Activated naive CD4-positive, alpha-beta T cell treated with anti-CD3 and anti-CD28 coated beads, Interleukin-2, amount 10 ng/mL, durations not matched to agents 7 days and 5 days (primary cell): Measurements from ENCODE around the gene CALD1.

Source experiments
- CTCF ChIA-PET: fragments of 350-600 bp; sonication (Branson Sonifier 250); formaldehyde crosslinking; loops from one replicate; lab custom pipeline; 2021; ENCODE audit warnings: antibody characterized with exemption; lab: Charles Lee
- DNase-seq: peaks from one replicate; pipeline ENCODE4 v3.0.0-alpha.2; 2020
- H3K27ac Mint-ChIP-seq: one replicate; pipeline ENCODE4 v1.8.0; 2021; ENCODE audit warnings: mild to moderate bottlenecking, moderate library complexity, mixed read lengths
- H3K27me3 Mint-ChIP-seq: one replicate; pipeline ENCODE4 v1.8.0; 2021; ENCODE audit warnings: mild to moderate bottlenecking, mixed read lengths
- H3K36me3 Mint-ChIP-seq: one replicate; pipeline ENCODE4 v1.8.0; 2021; ENCODE audit warnings: mixed read lengths
- H3K4me1 Mint-ChIP-seq: one replicate; pipeline ENCODE4 v1.8.0; 2021; ENCODE audit warnings: mixed read lengths
- H3K4me3 Mint-ChIP-seq: one replicate; pipeline ENCODE4 v1.8.0; 2021; ENCODE audit warnings: mild to moderate bottlenecking, moderate library complexity, mixed read lengths
- H3K9me3 Mint-ChIP-seq: one replicate; pipeline ENCODE4 v1.8.0; 2021; ENCODE audit warnings: mixed read lengths

The CALD1 gene

DNA sequence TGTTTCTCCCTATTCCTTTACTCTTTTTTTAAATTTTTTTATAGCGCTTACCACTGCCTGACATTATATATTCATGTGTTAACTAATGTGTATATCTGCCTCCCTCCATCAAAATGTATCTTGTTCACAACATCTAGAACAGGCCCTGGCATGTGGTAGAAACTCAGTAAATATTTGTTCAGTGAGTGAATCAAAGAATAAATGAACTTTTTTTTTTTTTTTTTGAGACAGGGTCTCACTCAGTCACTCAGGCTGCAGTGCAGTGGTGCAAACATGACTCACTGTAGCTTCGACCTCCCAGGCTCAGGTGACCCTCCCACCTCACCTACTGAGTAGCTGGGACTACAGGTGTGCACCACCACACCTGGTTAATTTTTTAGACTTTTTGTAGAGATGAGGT is 7.5 kb upstream of the CALD1 start:
- Mint-ChIP-seq H3K27ac (no peak overlapping the region), H3K36me3 (no peaks in the 10 kb centered on the region), H3K27me3 (no peaks in the 10 kb centered on the region), H3K4me3 (no peak overlapping the region), H3K4me1 (no peaks in the 10 kb centered on the region), H3K9me3 (no peaks in the 10 kb centered on the region)
- no peak for DNase-seq
- CTCF ChIA-PET = no interaction called here

GRCh38 chr7:134772401-134772800 is 7.0 kb upstream of the CALD1 start:
- DNase-seq = no peak
- H3K36me3 Mint-ChIP-seq = no peaks in the 10 kb centered on the region
- CTCF ChIA-PET = no interaction called here
- no peak overlapping the region for H3K4me3 Mint-ChIP-seq
- no peaks in the 10 kb centered on the region for H3K27me3 Mint-ChIP-seq
- H3K27ac Mint-ChIP-seq = no peak overlapping the region
- no peaks in the 10 kb centered on the region for H3K4me1 Mint-ChIP-seq
- H3K9me3 Mint-ChIP-seq = no peaks in the 10 kb centered on the region

DNA sequence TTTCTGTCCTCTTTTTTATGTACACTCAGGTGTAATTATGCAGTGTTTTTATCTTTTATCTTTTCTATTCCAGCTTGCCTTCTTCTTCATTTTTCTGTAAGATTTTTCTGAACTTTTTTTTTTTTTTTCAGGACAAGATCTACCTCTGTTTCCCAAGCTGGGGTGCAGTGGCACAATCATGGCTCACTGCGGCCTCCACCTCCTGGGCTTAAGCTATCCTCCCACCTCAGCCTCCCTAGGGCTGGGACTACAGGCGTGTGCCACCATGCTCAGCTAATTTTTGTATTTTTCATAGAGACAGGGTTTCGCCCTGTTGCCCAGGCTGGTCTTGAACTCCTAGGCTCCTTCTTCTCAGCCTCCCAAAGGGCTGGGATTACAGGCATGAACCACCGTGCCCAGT is 6.3 kb upstream of the CALD1 start:
- DNase-seq = no peak
- Mint-ChIP-seq H3K36me3 (no peaks in the 10 kb centered on the region), H3K4me3 (no peak overlapping the region), H3K9me3 (no peaks in the 10 kb centered on the region), H3K27me3 (no peaks in the 10 kb centered on the region), H3K4me1 (no peaks in the 10 kb centered on the region), H3K27ac (no peak overlapping the region)
- CTCF ChIA-PET = no interaction called here

DNA sequence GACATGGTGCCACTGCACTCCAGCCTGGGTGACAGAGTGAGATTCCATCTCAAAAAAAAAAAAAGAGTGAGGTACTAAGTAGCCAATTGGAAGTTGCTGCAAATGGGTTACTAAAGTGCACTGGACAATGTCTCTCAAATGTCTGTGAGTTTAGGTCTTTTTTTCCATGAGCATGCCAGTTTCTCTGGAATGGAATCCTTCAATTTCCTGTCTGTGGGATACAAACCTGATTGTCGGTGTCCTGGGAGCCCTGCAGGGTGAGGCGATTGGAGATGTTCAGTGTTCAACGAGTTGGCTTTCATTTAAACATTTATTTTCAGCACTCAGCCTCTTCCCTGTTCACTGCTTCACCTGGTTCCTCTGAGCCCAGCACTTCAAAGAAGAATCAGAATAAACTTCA is 5.3 kb upstream of the CALD1 start:
- no peak for DNase-seq
- Mint-ChIP-seq H3K27ac (no peak overlapping the region), H3K36me3 (no peaks in the 10 kb centered on the region), H3K4me3 (no peak overlapping the region), H3K27me3 (no peaks in the 10 kb centered on the region), H3K9me3 (no peaks in the 10 kb centered on the region), H3K4me1 (no peaks in the 10 kb centered on the region)
- CTCF ChIA-PET = no interaction called here

DNA sequence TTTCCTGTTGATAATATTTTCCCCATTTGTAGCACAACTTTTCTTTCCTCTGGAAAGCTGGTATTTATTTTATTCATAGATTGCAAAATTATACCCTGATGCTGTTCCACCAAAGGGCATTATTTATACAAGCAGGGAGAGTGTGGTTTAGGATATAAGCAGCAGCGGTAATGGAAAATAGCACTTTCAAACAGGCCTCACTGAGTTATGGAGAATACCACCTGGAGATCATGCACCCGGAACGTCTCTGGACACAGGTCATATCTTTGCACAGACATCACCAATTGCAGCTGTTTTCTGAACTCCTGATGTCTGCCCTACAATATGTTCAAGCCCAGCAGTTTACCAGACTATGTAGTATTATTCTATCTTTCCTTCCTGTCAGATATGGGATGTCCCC is 2.0 kb upstream of the CALD1 start:
- DNase-seq = no peak
- no peaks in the 10 kb centered on the region for H3K9me3 Mint-ChIP-seq
- CTCF ChIA-PET = no interaction called here
- H3K4me1 Mint-ChIP-seq = peaks cover 5% of the 10 kb centered on the region
- no peak overlapping the region for H3K27ac Mint-ChIP-seq
- H3K27me3 Mint-ChIP-seq = no peaks in the 10 kb centered on the region
- no peaks in the 10 kb centered on the region for H3K36me3 Mint-ChIP-seq
- H3K4me3 Mint-ChIP-seq = no peak overlapping the region

DNA sequence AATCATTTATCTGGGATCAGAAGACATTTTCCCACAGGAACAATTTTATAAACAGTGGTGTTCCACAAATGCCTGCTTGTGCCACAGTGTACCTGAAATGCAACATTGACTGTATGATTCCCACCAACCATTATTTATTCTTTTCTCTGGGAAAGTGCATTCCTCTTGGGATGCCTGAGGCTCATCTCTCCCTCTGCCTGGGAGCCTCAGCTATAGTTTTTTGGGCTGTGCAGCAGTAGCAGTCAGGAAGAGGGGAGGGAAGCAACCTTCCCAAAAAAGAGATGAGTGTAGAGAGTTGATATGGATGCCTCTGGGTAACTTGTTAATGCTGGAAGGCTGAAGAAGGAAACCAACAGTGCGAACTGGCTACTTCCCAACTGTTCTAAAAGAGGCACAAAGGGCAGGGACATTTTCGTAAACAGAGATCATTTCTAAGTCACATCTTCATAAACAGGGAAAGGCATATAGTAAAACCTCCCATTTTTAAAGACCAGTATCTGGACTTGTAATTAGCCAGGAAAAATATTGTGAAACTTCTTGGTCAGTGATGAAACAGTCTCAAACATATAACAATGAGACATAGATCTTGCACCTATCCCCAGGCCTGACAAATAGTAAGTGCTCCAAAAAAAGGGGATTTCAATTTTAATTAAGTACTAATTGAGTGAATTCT is 1.4 kb upstream of the CALD1 start:
- no peak overlapping the region for H3K27ac Mint-ChIP-seq
- CTCF ChIA-PET = no interaction called here

GRCh38 chr7:134779741-134780065 is 269 bp downstream of the CALD1 start:
- CTCF ChIA-PET = no interaction called here
- Mint-ChIP-seq H3K27ac (no peak overlapping the region), H3K9me3 (no peaks in the 10 kb centered on the region), H3K4me1 (peaks cover 5% of the 10 kb centered on the region), H3K27me3 (no peaks in the 10 kb centered on the region), H3K4me3 (no peak overlapping the region), H3K36me3 (no peaks in the 10 kb centered on the region)
- no peak for DNase-seq

More for the DNA sequence above, 1.4 kb upstream of the CALD1 start:
- H3K4me1 Mint-ChIP-seq = peaks cover 5% of the 10 kb centered on the region
- no peaks in the 10 kb centered on the region for H3K36me3 Mint-ChIP-seq
- DNase-seq = no peak
- H3K9me3 Mint-ChIP-seq = no peaks in the 10 kb centered on the region
- no peak overlapping the region for H3K4me3 Mint-ChIP-seq
- no peaks in the 10 kb centered on the region for H3K27me3 Mint-ChIP-seq

- DNase-seq = no peak
- CTCF ChIA-PET = no interaction called here
These were observed 863 bp downstream of the CALD1 start for GRCh38 chr7:134780166-134780828.

GRCh38 chr7:134781171-134781570 is 1.7 kb downstream of the CALD1 start:
- Mint-ChIP-seq H3K27me3 (no peaks in the 10 kb centered on the region), H3K4me1 (peaks cover 5% of the 10 kb centered on the region), H3K36me3 (no peaks in the 10 kb centered on the region), H3K4me3 (no peak overlapping the region), H3K9me3 (no peaks in the 10 kb centered on the region), H3K27ac (no peak overlapping the region)
- DNase-seq = no peak
- CTCF ChIA-PET = no interaction called here

More at GRCh38 chr7:134780166-134780828, 863 bp downstream of the CALD1 start:
- H3K4me3 Mint-ChIP-seq = no peak overlapping the region
- H3K27me3 Mint-ChIP-seq = no peaks in the 10 kb centered on the region
- H3K4me1 Mint-ChIP-seq = peaks cover 5% of the 10 kb centered on the region
- H3K9me3 Mint-ChIP-seq = no peaks in the 10 kb centered on the region
- no peaks in the 10 kb centered on the region for H3K36me3 Mint-ChIP-seq
- H3K27ac Mint-ChIP-seq = no peak overlapping the region

- CTCF ChIA-PET = no interaction called here
- no peak for DNase-seq
- Mint-ChIP-seq H3K27me3 (no peaks in the 10 kb centered on the region), H3K4me3 (no peak overlapping the region), H3K9me3 (no peaks in the 10 kb centered on the region), H3K36me3 (no peaks in the 10 kb centered on the region), H3K27ac (no peak overlapping the region), H3K4me1 (peaks cover 5% of the 10 kb centered on the region)
These were observed 2.7 kb downstream of the CALD1 start for GRCh38 chr7:134782121-134782623.

GRCh38 chr7:134783294-134784069 is 4.0 kb downstream of the CALD1 start:
- Mint-ChIP-seq H3K9me3 (no peaks in the 10 kb centered on the region), H3K36me3 (no peaks in the 10 kb centered on the region), H3K27me3 (no peaks in the 10 kb centered on the region), H3K4me1 (peaks cover 5% of the 10 kb centered on the region), H3K4me3 (no peak overlapping the region), H3K27ac (no peak overlapping the region)
- no peak for DNase-seq
- CTCF ChIA-PET = interaction anchor here (0.9 kb wide), 1 partner anchor 33 kb away, joined by 3 read pairs; no protein-coding TSS in a partner anchor

GRCh38 chr7:134784251-134785049 is 5.0 kb downstream of the CALD1 start:
- H3K4me1 Mint-ChIP-seq = peaks cover 5% of the 10 kb centered on the region
- H3K27me3 Mint-ChIP-seq = no peaks in the 10 kb centered on the region
- H3K9me3 Mint-ChIP-seq = no peaks in the 10 kb centered on the region
- H3K36me3 Mint-ChIP-seq = no peaks in the 10 kb centered on the region
- CTCF ChIA-PET = no interaction called here
- H3K4me3 Mint-ChIP-seq = no peak overlapping the region
- no peak overlapping the region for H3K27ac Mint-ChIP-seq
- no peak for DNase-seq

- CTCF ChIA-PET = no interaction called here
- no peak overlapping the region for H3K4me3 Mint-ChIP-seq
- no peaks in the 10 kb centered on the region for H3K36me3 Mint-ChIP-seq
- no peaks in the 10 kb centered on the region for H3K27me3 Mint-ChIP-seq
- peaks cover 5% of the 10 kb centered on the region for H3K4me1 Mint-ChIP-seq
- no peak for DNase-seq
- no peaks in the 10 kb centered on the region for H3K9me3 Mint-ChIP-seq
- H3K27ac Mint-ChIP-seq = no peak overlapping the region
These were observed 6.4 kb downstream of the CALD1 start for GRCh38 chr7:134785842-134786241.

DNA sequence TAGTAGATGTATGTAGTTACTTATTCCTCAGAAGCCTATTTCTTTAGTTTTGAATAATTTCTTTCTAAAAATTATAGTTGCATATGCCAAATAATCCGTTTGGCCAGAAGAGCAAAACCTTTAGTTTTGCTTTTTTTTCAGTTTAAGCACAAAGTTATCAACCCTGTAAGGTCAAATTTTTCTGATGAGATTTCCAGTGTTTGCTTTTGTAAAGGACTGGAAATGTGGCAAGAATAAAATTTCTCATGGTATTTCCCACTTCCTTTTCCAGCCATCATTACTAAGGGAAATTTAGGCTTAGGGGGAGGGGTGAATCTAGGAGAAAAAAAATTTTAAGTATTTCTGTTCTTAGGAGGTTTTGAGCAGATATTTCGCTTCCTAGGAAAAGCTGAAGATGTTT is 7.6 kb downstream of the CALD1 start:
- H3K36me3 Mint-ChIP-seq = no peaks in the 10 kb centered on the region
- CTCF ChIA-PET = no interaction called here
- no peak overlapping the region for H3K27ac Mint-ChIP-seq
- no peak for DNase-seq
- no peaks in the 10 kb centered on the region for H3K27me3 Mint-ChIP-seq
- no peak overlapping the region for H3K4me3 Mint-ChIP-seq
- H3K4me1 Mint-ChIP-seq = no peaks in the 10 kb centered on the region
- no peaks in the 10 kb centered on the region for H3K9me3 Mint-ChIP-seq
